Stimulated activated naive CD8-positive, alpha-beta T cell treated with anti-CD3 and anti-CD28 coated beads, Interleukin-15, amount 100 ng/mL, for 72 hours (primary cell): ENCODE data around the gene HDAC10.
A peak's percentile ranks its signal among the peaks of the same experiment; 100 is the strongest.

Experiments used
- ATAC-seq: fragments of 150-1000 bp; cut with Tn5 transposase; 2 replicates; pipeline ENCODE4 v1.10.0; 2021; ENCODE audit warnings: mild to moderate bottlenecking, moderate library complexity
- DNase-seq, 2 donors: peaks; one replicate each; pipeline ENCODE4 v3.0.0; 2021 to 2022
- H3K27ac Mint-ChIP-seq, 2 donors: one replicate each; pipeline ENCODE4 v1.8.0; 2022; ENCODE audit warnings: mild to moderate bottlenecking in 2 of 2, mixed read lengths in 2 of 2, moderate library complexity in 2 of 2
- H3K27me3 Mint-ChIP-seq: one replicate; pipeline ENCODE4 v1.8.0; 2022; ENCODE audit warnings: mixed read lengths
- H3K4me1 Mint-ChIP-seq: one replicate; pipeline ENCODE4 v1.8.0; 2022; ENCODE audit warnings: mild to moderate bottlenecking, mixed read lengths
- H3K4me3 Mint-ChIP-seq, 2 donors: one replicate each; pipeline ENCODE4 v1.8.0; 2022; ENCODE audit warnings: mild to moderate bottlenecking in 2 of 2, mixed read lengths in 2 of 2, moderate library complexity in 1 of 2
- H3K9me3 Mint-ChIP-seq, 2 donors: one replicate each; pipeline ENCODE4 v1.8.0; 2022; ENCODE audit warnings: mixed read lengths in 2 of 2

Gene HDAC10

GRCh38 chr22:50225200-50225969, 25.7 kb downstream of the HDAC10 start:
- no peak for DNase-seq
- H3K4me1 Mint-ChIP-seq = peaks cover 6% of the 10 kb centered on the region
- no peak for ATAC-seq
- H3K4me3 Mint-ChIP-seq = no peak overlapping the region
- no peaks in the 10 kb centered on the region for H3K9me3 Mint-ChIP-seq
- H3K27me3 Mint-ChIP-seq = no peaks in the 10 kb centered on the region
- peak overlapping the region in 1 of 2 donors; percentile 60 for H3K27ac Mint-ChIP-seq

- Mint-ChIP-seq H3K4me1 (peaks cover 15% of the 10 kb centered on the region), H3K4me3 (no peak overlapping the region), H3K9me3 (no peaks in the 10 kb centered on the region), H3K27ac (peak overlapping the region in 1 of 2 donors; percentile 14), H3K27me3 (no peaks in the 10 kb centered on the region)
- DNase-seq (no peak), ATAC-seq (no peak)
These were observed 27.0 kb downstream of the HDAC10 start for GRCh38 chr22:50224071-50224470.

- H3K4me3 Mint-ChIP-seq = no peak overlapping the region
- ATAC-seq (no peak), DNase-seq (no peak)
- no peaks in the 10 kb centered on the region for H3K27me3 Mint-ChIP-seq
- H3K4me1 Mint-ChIP-seq = peaks cover 15% of the 10 kb centered on the region
- H3K9me3 Mint-ChIP-seq = no peaks in the 10 kb centered on the region
- no peak overlapping the region for H3K27ac Mint-ChIP-seq
These were observed 28.6 kb downstream of the HDAC10 start for GRCh38 chr22:50222508-50222907.

GRCh38 chr22:50221410-50222300, 29.4 kb downstream of the HDAC10 start:
- no peak for ATAC-seq
- H3K27ac Mint-ChIP-seq = no peak overlapping the region
- H3K4me3 Mint-ChIP-seq = no peak overlapping the region
- peaks cover 10% of the 10 kb centered on the region for H3K4me1 Mint-ChIP-seq
- DNase-seq = no peak
- no peaks in the 10 kb centered on the region for H3K27me3 Mint-ChIP-seq
- H3K9me3 Mint-ChIP-seq = no peaks in the 10 kb centered on the region

GRCh38 chr22:50220603-50221409, 30.3 kb downstream of the HDAC10 start:
- Mint-ChIP-seq H3K4me1 (peaks cover 10% of the 10 kb centered on the region), H3K27me3 (no peaks in the 10 kb centered on the region), H3K4me3 (no peak overlapping the region), H3K9me3 (no peaks in the 10 kb centered on the region), H3K27ac (peak overlapping the region in 1 of 2 donors; percentile 89)
- no peak for ATAC-seq
- no peak for DNase-seq

- no peak overlapping the region for H3K4me3 Mint-ChIP-seq
- no peaks in the 10 kb centered on the region for H3K27me3 Mint-ChIP-seq
- no peak for DNase-seq
- peak overlapping the region in 1 of 2 donors; percentile 9 for H3K27ac Mint-ChIP-seq
- H3K9me3 Mint-ChIP-seq = no peaks in the 10 kb centered on the region
- H3K4me1 Mint-ChIP-seq = peaks cover 13% of the 10 kb centered on the region
- ATAC-seq = no peak
These were observed 31.1 kb downstream of the HDAC10 start for GRCh38 chr22:50219800-50220602.

GRCh38 chr22:50218996-50219727, 31.9 kb downstream of the HDAC10 start:
- Mint-ChIP-seq H3K27me3 (no peaks in the 10 kb centered on the region), H3K4me1 (peaks cover 14% of the 10 kb centered on the region), H3K4me3 (no peak overlapping the region), H3K9me3 (no peaks in the 10 kb centered on the region), H3K27ac (no peak overlapping the region)
- ATAC-seq (no peak), DNase-seq (no peak)

- ATAC-seq (no peak), DNase-seq (no peak)
- Mint-ChIP-seq H3K4me1 (peaks cover 17% of the 10 kb centered on the region), H3K4me3 (no peak overlapping the region), H3K27me3 (no peaks in the 10 kb centered on the region), H3K27ac (peak overlapping the region in 1 of 2 donors; percentile 42), H3K9me3 (no peaks in the 10 kb centered on the region)
These were observed 32.7 kb downstream of the HDAC10 start for GRCh38 chr22:50218153-50218995.

GRCh38 chr22:50217543-50218152, 33.4 kb downstream of the HDAC10 start:
- Mint-ChIP-seq H3K27ac (peak overlapping the region in 1 of 2 donors; percentile 83), H3K27me3 (no peaks in the 10 kb centered on the region), H3K9me3 (no peaks in the 10 kb centered on the region), H3K4me3 (no peak overlapping the region), H3K4me1 (peaks cover 22% of the 10 kb centered on the region)
- DNase-seq (no peak), ATAC-seq (no peak)

- Mint-ChIP-seq H3K27ac (no peak overlapping the region), H3K9me3 (no peaks in the 10 kb centered on the region), H3K4me1 (peaks cover 22% of the 10 kb centered on the region), H3K27me3 (no peaks in the 10 kb centered on the region), H3K4me3 (no peak overlapping the region)
- DNase-seq (no peak), ATAC-seq (no peak)
These were observed 34.2 kb downstream of the HDAC10 start for GRCh38 chr22:50216684-50217520.

GRCh38 chr22:50216055-50216683, 34.9 kb downstream of the HDAC10 start:
- H3K27ac Mint-ChIP-seq = no peak overlapping the region
- no peak overlapping the region for H3K4me3 Mint-ChIP-seq
- peaks cover 22% of the 10 kb centered on the region for H3K4me1 Mint-ChIP-seq
- DNase-seq = no peak
- ATAC-seq = no peak
- H3K9me3 Mint-ChIP-seq = no peaks in the 10 kb centered on the region
- no peaks in the 10 kb centered on the region for H3K27me3 Mint-ChIP-seq
